NCI-H1436 treated with DMSO at 0.1 percent for 48 hours (cell line): ENCODE measurements around the gene COL5A2.

Experiments
- DNase-seq: peaks from one replicate; lab custom pipeline; 2025; lab: John Stamatoyannopoulos, UW

Gene COL5A2

GRCh38 chr2:189096769-189097447 is 82.7 kb downstream of the COL5A2 start:
- DNase-seq: no peak

- no peak for DNase-seq
Observed at GRCh38 chr2:189095101-189095500, 84.5 kb downstream of the COL5A2 start.

- no peak for DNase-seq
Observed at GRCh38 chr2:189092936-189093335, 86.6 kb downstream of the COL5A2 start.

GRCh38 chr2:189091253-189091652 is 88.3 kb downstream of the COL5A2 start:
- no peak for DNase-seq

- no peak for DNase-seq
Observed at GRCh38 chr2:189088591-189089205, 90.9 kb downstream of the COL5A2 start.

GRCh38 chr2:189086710-189087109 is 92.9 kb downstream of the COL5A2 start:
- no peak for DNase-seq

- DNase-seq: no peak
Observed at GRCh38 chr2:189086250-189086649, 93.3 kb downstream of the COL5A2 start.

GRCh38 chr2:189083606-189084005 is 96.0 kb downstream of the COL5A2 start:
- no peak for DNase-seq

GRCh38 chr2:189083106-189083505 is 96.5 kb downstream of the COL5A2 start:
- DNase-seq: no peak

GRCh38 chr2:189082376-189082975 is 97.1 kb downstream of the COL5A2 start:
- no peak for DNase-seq

- no peak for DNase-seq
Observed at GRCh38 chr2:189076572-189076971, 103.0 kb downstream of the COL5A2 start.

GRCh38 chr2:189076120-189076519 is 103.4 kb downstream of the COL5A2 start:
- no peak for DNase-seq

- no peak for DNase-seq
Observed at GRCh38 chr2:189074506-189074905, 105.1 kb downstream of the COL5A2 start.

GRCh38 chr2:189072036-189072435 is 107.5 kb downstream of the COL5A2 start:
- DNase-seq: no peak

GRCh38 chr2:189069855-189070619 is 109.5 kb downstream of the COL5A2 start:
- no peak for DNase-seq

GRCh38 chr2:189066037-189066436 is 113.5 kb downstream of the COL5A2 start:
- no peak for DNase-seq

GRCh38 chr2:189060096-189060642 is 119.4 kb downstream of the COL5A2 start:
- DNase-seq: no peak

GRCh38 chr2:189057316-189057715 is 122.2 kb downstream of the COL5A2 start:
- no peak for DNase-seq

- DNase-seq: no peak
Observed at GRCh38 chr2:189056200-189057106, 123.1 kb downstream of the COL5A2 start.

GRCh38 chr2:189050165-189050712 is 129.3 kb downstream of the COL5A2 start:
- DNase-seq: no peak

- no peak for DNase-seq
Observed at GRCh38 chr2:189049709-189050164, 129.8 kb downstream of the COL5A2 start.
